Ramos (cell line): ENCODE results near the gene KCND2.

Experiments used
- in situ Hi-C: fragments of 300-500 bp; cut with MboI; formaldehyde crosslinking; loops from one replicate; pipeline ENCODE4 v1.14.3; 2022; ENCODE audit warnings: low sequenced_read_pairs; ENCODE audit not compliant: unreplicated experiment

KCND2 gene

DNA sequence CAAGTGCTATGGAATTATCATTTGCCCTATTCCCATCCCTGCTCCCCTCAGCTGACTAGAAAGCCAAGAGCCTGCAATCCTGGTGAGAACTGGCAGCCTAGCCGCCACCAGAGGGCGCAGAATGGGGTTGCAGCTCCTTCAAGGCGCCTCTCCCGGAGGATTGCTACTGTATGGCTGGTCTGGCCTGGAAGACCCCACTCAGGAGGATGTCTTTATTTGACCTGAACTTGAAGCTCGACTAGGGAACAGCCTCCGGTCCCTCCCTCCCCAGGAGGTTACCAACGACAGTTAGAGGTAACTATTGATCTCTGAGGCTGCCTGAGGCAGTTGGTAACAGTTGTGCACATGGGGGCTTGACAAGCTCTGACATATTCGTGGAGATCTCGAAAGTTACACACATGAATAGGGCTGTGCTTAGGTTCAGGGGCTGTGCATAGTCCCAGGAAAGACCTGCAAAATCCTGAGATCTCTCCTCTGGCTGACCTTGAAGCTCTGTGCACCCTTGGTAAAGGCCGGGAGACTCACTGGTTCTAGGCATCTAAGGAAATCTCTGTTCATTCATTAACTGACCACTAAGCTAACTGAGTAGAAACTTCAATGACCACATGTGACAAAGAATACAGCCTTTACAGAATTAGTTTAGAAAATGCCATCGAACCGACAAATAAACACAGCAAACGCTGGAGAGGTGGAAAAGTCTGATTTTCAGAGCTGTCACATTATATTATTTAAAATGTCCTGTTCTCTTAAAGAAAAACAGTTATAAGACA lies 519.3 kb downstream of the KCND2 start:
- in situ Hi-C loops: no loop called here

DNA sequence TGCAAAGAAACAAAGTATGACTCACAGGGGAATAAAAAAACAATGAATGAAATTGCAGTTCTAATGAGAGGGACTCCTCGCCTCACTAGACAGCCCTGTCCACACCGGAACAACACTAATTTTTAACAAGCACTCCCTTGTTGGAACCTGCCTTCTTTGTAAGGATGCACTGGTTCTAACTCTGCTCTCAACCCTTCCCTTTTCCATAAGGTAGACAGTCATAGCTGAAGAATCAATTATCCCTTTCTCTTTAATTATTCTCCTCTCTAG lies 519.8 kb downstream of the KCND2 start:
- in situ Hi-C loops: no loop called here

DNA sequence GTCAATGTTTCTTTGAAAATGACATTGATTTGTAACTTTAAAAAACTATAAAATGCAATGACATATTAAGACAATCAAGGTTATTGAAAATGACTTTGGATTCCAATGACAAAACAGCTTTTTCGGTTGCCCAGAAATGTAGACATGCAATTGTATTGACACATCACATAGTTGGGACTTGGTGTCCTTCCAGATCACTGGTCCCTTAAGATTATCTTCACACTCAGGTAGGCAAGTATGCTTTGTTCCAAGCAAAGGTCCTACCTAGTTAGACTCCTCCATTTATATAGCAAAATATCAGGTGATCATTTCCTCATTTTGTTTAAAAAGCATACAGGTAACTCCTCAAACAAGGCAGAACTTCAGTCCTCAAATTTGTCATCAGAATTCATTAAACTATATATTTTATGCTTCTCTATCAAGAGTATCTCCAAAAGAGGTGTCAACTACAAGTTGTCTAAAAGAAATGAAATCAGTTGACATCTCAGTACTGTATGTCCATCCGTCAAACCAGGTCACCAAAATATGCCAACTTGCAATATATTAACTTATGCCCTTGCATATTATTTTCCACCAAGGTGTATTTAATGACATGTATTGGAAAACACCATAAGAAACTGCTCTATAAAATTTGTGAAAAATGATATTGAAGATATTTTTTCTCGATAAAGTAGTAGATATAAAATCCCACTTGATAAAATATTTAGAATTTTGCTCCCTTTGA lies 520.4 kb downstream of the KCND2 start:
- in situ Hi-C loops: no loop called here

DNA sequence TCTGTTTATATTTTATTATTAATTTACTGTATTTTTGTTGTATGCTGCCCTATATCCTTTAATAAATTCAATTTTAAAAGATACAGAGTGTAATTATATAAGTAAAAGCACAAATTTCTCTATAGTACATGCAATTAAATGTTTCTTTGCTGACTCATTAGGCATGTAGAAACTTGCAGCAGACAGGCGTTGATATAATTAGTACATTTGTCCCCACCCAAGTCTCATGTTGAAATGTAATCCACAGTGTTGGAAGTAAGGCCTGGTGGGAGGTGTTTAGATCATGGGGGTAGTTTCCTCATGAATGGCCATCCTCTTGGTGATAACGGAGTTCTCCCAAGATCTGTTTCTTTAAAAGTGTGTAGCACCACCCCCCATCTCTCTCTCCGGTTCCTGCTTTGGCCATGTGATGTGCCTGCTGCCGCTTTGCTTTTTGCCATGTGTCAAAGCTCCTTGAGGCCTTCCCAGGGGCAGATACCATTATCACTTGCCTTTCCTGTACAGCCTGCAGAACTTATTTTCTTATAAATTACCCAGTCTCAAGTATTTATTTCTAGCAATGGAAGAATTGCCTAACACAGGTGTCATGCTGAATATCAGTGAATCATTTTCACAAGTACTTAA lies 521.2 kb downstream of the KCND2 start:
- in situ Hi-C loops: no loop called here

DNA sequence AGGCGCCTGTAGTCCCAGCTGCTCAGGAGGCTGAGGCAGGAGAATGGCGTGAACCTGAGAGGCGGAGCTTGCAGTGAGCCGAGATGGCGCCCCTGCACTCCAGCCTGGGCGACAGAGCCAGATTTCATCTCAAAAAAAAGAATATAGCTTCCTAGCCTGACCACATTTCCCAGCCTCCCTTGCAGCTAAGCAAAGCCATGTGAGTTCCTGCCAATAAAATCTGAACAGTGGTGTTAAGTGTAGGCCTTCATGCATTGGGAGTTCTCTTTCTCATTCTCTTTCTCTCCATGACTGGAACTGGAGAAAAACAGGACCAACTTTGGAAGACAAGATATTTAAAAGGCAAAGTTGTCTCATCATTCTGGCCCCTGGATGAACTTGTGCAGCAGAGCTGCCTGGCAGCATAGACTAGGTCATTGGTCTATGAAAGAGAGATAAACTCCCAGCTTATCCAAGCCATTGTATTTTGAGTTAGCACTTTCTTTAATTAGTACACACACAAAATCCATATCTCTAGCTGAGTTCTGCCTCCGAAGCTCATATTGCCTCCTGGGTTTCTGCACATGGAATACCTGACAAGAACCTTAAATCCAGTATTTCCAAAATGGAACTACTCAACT lies 524.2 kb downstream of the KCND2 start:
- in situ Hi-C loops: no loop called here

DNA sequence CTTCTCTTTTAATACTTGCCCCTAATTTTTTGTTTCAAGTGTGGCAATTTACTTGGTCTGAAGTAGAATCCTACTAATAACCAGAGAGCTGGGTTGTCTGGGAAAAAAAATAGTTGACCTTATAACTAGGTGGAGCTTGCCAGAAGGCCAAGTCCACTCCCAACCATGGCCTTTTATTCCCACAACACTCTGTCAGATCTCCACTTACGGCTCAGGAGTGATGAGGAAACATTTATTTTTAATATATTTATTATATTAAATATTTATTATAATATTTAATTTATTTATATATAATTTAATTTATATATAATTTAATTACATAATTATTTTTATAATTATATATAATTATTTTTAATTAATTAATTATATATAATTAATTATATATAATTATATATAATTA lies 526.2 kb downstream of the KCND2 start:
- in situ Hi-C loops: no loop called here
